Measurements from ENCODE around the gene TRAM2.

DNA sequence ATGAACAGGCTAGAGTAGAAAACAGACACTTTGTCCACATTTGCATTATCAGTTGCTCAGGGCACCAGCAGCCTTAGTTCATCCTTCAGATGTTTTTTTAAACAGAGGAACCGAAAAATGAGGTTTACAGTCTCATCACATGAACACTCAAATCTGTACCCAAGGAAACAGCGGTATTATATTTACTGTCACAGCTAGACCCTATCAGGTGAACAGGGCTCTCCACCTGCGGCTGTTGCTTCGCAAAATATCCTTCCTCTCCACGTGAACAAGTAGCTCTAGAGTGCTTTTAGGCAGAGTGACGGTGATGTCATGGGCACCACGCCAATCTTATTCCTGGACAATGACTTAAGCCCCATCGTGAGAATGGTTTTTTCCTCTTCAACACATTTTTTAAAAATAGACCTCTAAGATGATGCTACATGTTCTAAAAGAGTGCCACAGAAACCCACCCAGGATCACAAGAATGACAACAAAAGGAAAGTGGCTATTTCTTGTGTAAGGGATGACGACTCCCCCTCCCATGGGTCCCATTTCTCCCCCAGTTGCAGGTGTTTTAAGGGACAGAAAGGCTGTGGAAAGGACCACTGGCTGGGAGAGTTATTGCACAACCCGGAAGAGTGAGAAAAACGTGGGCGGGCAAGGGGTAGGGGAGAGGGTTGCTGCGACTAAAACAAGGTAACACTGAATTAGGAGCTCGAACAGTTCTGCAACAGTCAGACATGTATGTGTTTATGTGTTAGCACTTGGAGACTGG lies 79.0 kb downstream of the TRAM2 start:
- TF ChIP-seq POLR2A (IDR thresholded peaks at IDR 0.05) (no peak), CTCF (IDR thresholded peaks at IDR 0.05) (no peak)
